CD4-positive, alpha-beta T cell treated with Interferon gamma for 1 hour (primary cell): ENCODE measurements around the gene FAM184B.
"Not testable (repeated sequence)": the region's sequence is repeated elsewhere in the genome, so short reads cannot be mapped to it uniquely, and the experiment has no call there.

Experiments used
- DNase-seq: peaks from one replicate; pipeline ENCODE4 v3.0.0-alpha.2; 2020

FAM184B gene

GRCh38 chr4:17680559-17681280, 100.7 kb downstream of the FAM184B start:
- DNase-seq: no peak

- DNase-seq: no peak
These were observed 111.0 kb downstream of the FAM184B start for GRCh38 chr4:17670423-17670822.

- no peak for DNase-seq
These were observed 113.7 kb downstream of the FAM184B start for GRCh38 chr4:17667653-17668201.

- DNase-seq: no peak
These were observed 114.2 kb downstream of the FAM184B start for GRCh38 chr4:17667253-17667652.

GRCh38 chr4:17665852-17666251, 115.6 kb downstream of the FAM184B start:
- no peak for DNase-seq

GRCh38 chr4:17665346-17665745, 116.1 kb downstream of the FAM184B start:
- DNase-seq: no peak

GRCh38 chr4:17664755-17665154, 116.7 kb downstream of the FAM184B start:
- no peak for DNase-seq

GRCh38 chr4:17662694-17663093, 118.7 kb downstream of the FAM184B start:
- no peak for DNase-seq

- DNase-seq: not testable (repeated sequence)
These were observed 122.2 kb downstream of the FAM184B start for GRCh38 chr4:17659196-17659595.

- DNase-seq: no peak
These were observed 123.6 kb downstream of the FAM184B start for GRCh38 chr4:17657849-17658248.

GRCh38 chr4:17657090-17657489, 124.3 kb downstream of the FAM184B start:
- DNase-seq: no peak

- DNase-seq: no peak
These were observed 126.7 kb downstream of the FAM184B start for GRCh38 chr4:17654701-17655100.

GRCh38 chr4:17650406-17650805, 131.0 kb downstream of the FAM184B start:
- no peak for DNase-seq

- no peak for DNase-seq
These were observed 133.5 kb downstream of the FAM184B start for GRCh38 chr4:17647927-17648326.

- no peak for DNase-seq
These were observed 134.1 kb downstream of the FAM184B start for GRCh38 chr4:17647176-17647806.

- DNase-seq: no peak
These were observed 134.7 kb downstream of the FAM184B start for GRCh38 chr4:17646693-17647092.

- no peak for DNase-seq
These were observed 139.0 kb downstream of the FAM184B start for GRCh38 chr4:17642398-17642783.

GRCh38 chr4:17639136-17639535, 142.3 kb downstream of the FAM184B start:
- no peak for DNase-seq

GRCh38 chr4:17636696-17637622, 144.5 kb downstream of the FAM184B start:
- DNase-seq: peak; percentile 64

- DNase-seq: no peak
These were observed 145.1 kb downstream of the FAM184B start for GRCh38 chr4:17636341-17636695.

GRCh38 chr4:17635056-17635455, 146.4 kb downstream of the FAM184B start:
- DNase-seq: no peak

GRCh38 chr4:17633600-17633999, 147.8 kb downstream of the FAM184B start:
- no peak for DNase-seq

- no peak for DNase-seq
These were observed 151.2 kb downstream of the FAM184B start for GRCh38 chr4:17630228-17630627.
